Heart right ventricle (tissue), 16 donors: ENCODE measurements around the gene MFN2. TPM values are rescaled to one million over a fixed set of nuclear protein-coding genes. Genes with fewer than 3 reads are reported as not detected.
"Not testable (repeated sequence)": the region's sequence is repeated elsewhere in the genome, so short reads cannot be mapped to it uniquely, and the experiment has no call there.

ENCODE experiments used
- ATAC-seq, 8 donors: fragments of 200-7000 bp; cut with Tn5 transposase; one replicate each; pipeline ENCODE4 v1.9.1; 2020; ENCODE audit warnings: mild to moderate bottlenecking in 8 of 8, moderate library complexity in 8 of 8, moderate number of reproducible peaks in 1 of 8
- DNase-seq, 2 donors: peaks; one replicate each; pipeline ENCODE4 v3.0.0-alpha.2; 2020
- H3K27ac ChIP-seq, 10 donors: fragments of 200-600 bp; sonication (generic) in 2 of 10; one replicate each; pipeline versions ENCODE4 v1.5.0 to v1.8.0; 2020 to 2022; ENCODE audit warnings: mild to moderate bottlenecking in 3 of 10
- H3K27me3 ChIP-seq, 7 donors: fragments of 200-600 bp; one replicate each; pipeline ENCODE4 v1.8.0; 2021 to 2022; ENCODE audit warnings: mild to moderate bottlenecking in 2 of 7
- H3K36me3 ChIP-seq, 9 donors: fragments of 200-600 bp; sonication (generic) in 1 of 9; one replicate each; pipeline versions ENCODE4 v1.5.0 to v1.8.0; 2020 to 2022; ENCODE audit warnings: mild to moderate bottlenecking in 2 of 9
- H3K4me1 ChIP-seq, 9 donors: fragments of 200-600 bp; sonication (generic) in 1 of 9; one replicate each; pipeline versions ENCODE4 v1.5.0 to v1.8.0; 2020 to 2022; ENCODE audit warnings: mild to moderate bottlenecking in 4 of 9
- H3K4me3 ChIP-seq, 10 donors: fragments of 200-600 bp; sonication (generic) in 2 of 10; one replicate each; pipeline versions ENCODE4 v1.5.0 to v1.8.0; 2020 to 2022; ENCODE audit warnings: mild to moderate bottlenecking in 7 of 10, moderate library complexity in 2 of 10
- H3K9me3 ChIP-seq, 11 donors: fragments of 200-600 bp in 10 of 11; sonication (generic) in 2 of 11; one replicate each; pipeline versions ENCODE4 v1.5.0 to v1.8.0; 2013 to 2022; ENCODE audit warnings: mild to moderate bottlenecking in 2 of 11, control low read depth in 1 of 11, moderate library complexity in 1 of 11
- WGBS, 2 donors: extraction: QIAGEN DNeasy Blood & Tissue Kit; methylation state at CpG; one replicate each; pipeline ENCODE4 v1.1.7; 2013; ENCODE audit warnings: inconsistent platforms in 1 of 2; 5-methylcytosine and 5-hydroxymethylcytosine counted together
- intact Hi-C, 10 donors: fragments of 100-400 bp; cut with DNase I; formaldehyde crosslinking; loops; one replicate each; pipeline versions ENCODE4 v1.11.1 to v1.14.2; 2022
- polyA plus RNA-seq, 2 donors: library from polyadenylated mRNA; stranded (reverse); fragments of 200-250 nt; gene quantifications; one replicate each; pipeline ENCODE4 v1.2.3, GENCODE V29; 2013
- total RNA-seq, 10 donors: library from RNA; stranded (reverse); fragmentation: NEBNext Ultra II Directional in 3 of 10; extraction: Animal tissue kit (Norgen Biotek cat#: 25700) in 3 of 10; gene quantifications; one replicate each; pipeline versions ENCODE4 v1.2.1 to v1.2.4, GENCODE V29; 2021 to 2023
- TF ChIP-seq, protein P1 (sequence below), 9 donors: fragments of 200-600 bp; sonication (generic) in 2 of 9; IDR thresholded peaks; one replicate each; pipeline versions ENCODE4 v1.5.0 to v1.8.0; 2021 to 2022; ENCODE audit warnings: antibody characterized with exemption in 9 of 9, mild to moderate bottlenecking in 5 of 9, moderate library complexity in 1 of 9
- donor health status: Arrhythmogenic right ventricular cardiomyopathy.
- donor health status: ischemic (EF 13 %, LVEDD 7.1; RV severe dilation, severe dysfunction).
- donor health status: healthy with polysubstance abuse.
- donor health status: DM: no; HTN: yes; CAD: no.
- donor health status: DM: no; HTN: no; CAD: no.
- donor health status: ischemic (EF 25% LVEDD 6.9; RV normal size, moderate dysfunction).
- donor health status: ischemic (EF 25% LVEDD 5.7; RV mildly dilated, moderate dysfunction).
- donor health status: healthy.
- donor health status: DM: yes; HTN: yes; CAD: no.
- donor health status: Ischemic cardiomyopathy.
- donor health status: ischemic (EF 35%, LVEDD 5.7; RV mildly dilated, moderate dysfunction).
- donor health status: nonischemic (EF 11% LVEDD 7.7; RV severe dilation, severe dysfunction).
- donor health status: DM: yes; HTN: yes; CAD: no.
- donor health status: PGD.
- donor health status: ischemic (EF 29% LVEDD 5.4; RV normal size, mild dysfunction).
- donor health status: nonischemic (EF 23%, LVEDD 6.1; RV moderate dilation, normal function).

Gene MFN2
- total and polyA plus RNA-seq, 12 donors, result 154 to 1,066 (median 738) TPM

DNA sequence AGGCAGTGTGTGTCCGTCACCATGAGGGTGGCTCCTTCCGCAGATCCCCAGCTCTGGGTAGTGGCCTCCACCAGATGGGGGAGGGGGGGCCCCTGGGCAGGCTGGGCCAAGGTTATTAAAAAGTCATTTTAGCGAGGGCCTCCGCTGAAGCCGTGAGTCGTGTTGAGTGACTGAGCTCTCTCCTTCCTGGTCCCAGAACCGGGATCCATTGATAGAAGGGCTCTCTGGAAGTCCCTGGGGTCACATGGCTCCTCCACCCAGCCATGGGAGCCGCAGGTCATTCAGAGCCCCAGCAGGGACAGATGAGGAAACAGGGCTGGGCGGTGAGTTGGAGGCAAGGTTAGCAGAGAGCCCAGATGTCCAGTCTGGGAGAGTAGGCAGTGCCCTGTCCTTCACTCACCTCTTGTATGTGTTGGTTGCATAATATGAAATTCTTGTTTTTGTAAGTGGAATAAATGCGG is 51.9 kb downstream of the MFN2 start:
- DNase-seq (no peak), ATAC-seq (no peak)
- WGBS, 2 donors, result 83 to 86% methylated on average over 10 of the region's 10 CpGs
- H3K4me1 ChIP-seq, result peaks cover 0 to 17% (median 0%) of the 10 kb centered on the region in 9 donors
- H3K27ac ChIP-seq, result no peak overlapping the region
- no peak overlapping the region for H3K4me3 ChIP-seq
- H3K9me3 ChIP-seq, result no peaks in the 10 kb centered on the region
- peaks cover 0 to 51% (median 11%) of the 10 kb centered on the region in 9 donors for H3K36me3 ChIP-seq
- H3K27me3 ChIP-seq, result no peaks in the 10 kb centered on the region
- intact Hi-C loops, result loop anchor here in 1 of 10 donors (10.0 kb wide), 1 partner anchor 137 kb away; no protein-coding TSS in a partner anchor
- TF ChIP-seq, protein P1, sequence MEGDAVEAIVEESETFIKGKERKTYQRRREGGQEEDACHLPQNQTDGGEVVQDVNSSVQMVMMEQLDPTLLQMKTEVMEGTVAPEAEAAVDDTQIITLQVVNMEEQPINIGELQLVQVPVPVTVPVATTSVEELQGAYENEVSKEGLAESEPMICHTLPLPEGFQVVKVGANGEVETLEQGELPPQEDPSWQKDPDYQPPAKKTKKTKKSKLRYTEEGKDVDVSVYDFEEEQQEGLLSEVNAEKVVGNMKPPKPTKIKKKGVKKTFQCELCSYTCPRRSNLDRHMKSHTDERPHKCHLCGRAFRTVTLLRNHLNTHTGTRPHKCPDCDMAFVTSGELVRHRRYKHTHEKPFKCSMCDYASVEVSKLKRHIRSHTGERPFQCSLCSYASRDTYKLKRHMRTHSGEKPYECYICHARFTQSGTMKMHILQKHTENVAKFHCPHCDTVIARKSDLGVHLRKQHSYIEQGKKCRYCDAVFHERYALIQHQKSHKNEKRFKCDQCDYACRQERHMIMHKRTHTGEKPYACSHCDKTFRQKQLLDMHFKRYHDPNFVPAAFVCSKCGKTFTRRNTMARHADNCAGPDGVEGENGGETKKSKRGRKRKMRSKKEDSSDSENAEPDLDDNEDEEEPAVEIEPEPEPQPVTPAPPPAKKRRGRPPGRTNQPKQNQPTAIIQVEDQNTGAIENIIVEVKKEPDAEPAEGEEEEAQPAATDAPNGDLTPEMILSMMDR (IDR thresholded peaks at IDR 0.05), result no peak

DNA sequence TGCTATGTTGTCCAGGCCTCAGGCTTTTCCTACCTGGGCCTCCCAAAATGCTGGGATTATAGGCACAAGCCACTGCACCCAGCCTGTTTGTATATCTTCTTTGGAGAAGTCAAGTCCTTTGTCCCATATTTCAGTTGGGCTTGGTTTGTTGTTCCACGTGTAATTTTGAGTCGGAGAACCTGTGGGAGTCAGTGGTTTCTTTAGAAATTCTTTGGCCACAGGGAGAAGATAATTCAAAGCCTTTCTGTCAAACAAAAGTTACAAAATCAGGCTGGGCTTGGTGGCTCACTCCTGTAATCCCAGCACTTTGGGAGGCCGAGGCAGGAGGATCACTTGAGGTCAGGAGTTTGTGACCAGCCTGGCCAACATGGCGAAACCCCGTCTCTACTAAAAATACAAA is 53.2 kb downstream of the MFN2 start:
- not testable (repeated sequence) for DNase-seq, H3K27me3 ChIP-seq, H3K4me3 ChIP-seq, ATAC-seq, H3K9me3 ChIP-seq
- H3K36me3 ChIP-seq, result peaks cover 0 to 39% (median 6%) of the 10 kb centered on the region in 9 donors
- intact Hi-C loops, result loop anchor here in 1 of 10 donors (10.0 kb wide), 1 partner anchor 139 kb away; no protein-coding TSS in a partner anchor
- WGBS, 2 donors, result 89 to 91% methylated on average over 5 of the region's 5 CpGs
- H3K4me1 ChIP-seq, result peaks cover 0 to 17% (median 0%) of the 10 kb centered on the region in 9 donors
- peak overlapping the region in 5 of 10 donors; percentile 1 to 50 (median 30) for H3K27ac ChIP-seq

DNA sequence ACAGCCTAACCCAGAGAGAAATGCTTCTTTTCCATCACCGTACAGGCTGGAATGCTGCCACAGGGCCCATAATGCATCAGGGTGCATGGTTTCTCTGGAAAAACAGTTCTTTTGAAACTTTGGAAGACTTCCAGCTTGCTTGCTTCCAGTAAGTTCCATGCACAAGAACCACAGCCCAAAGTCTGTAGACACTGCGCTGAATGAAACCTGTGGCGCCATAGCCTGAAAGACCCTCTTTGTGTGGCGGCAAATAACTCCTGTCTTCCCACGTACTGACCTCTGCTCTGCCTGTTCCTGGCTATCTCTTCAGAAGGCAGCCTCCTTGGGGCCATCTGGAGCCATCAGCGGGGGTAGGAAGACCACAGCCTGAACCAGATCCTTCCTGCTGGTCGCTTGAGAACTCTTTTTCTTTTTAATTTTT is 54.1 kb downstream of the MFN2 start:
- no peaks in the 10 kb centered on the region for H3K9me3 ChIP-seq
- peaks cover 0 to 17% (median 0%) of the 10 kb centered on the region in 9 donors for H3K4me1 ChIP-seq
- no peaks in the 10 kb centered on the region for H3K27me3 ChIP-seq
- DNase-seq, result peak; percentile 44 to 60
- 57 to 60% methylated on average over 7 of the region's 7 CpGs for whole genome bisulfite sequencing, 2 donors
- H3K4me3 ChIP-seq, result no peak overlapping the region
- peak in 5 of 8 donors; percentile 19 to 39 (median 30) for ATAC-seq
- H3K36me3 ChIP-seq, result peaks cover 0 to 29% (median 6%) of the 10 kb centered on the region in 9 donors
- peak overlapping the region in 5 of 10 donors; percentile 1 to 62 (median 50) for H3K27ac ChIP-seq
- intact Hi-C loops, result loop anchor here in 1 of 10 donors (10.0 kb wide), 1 partner anchor 140 kb away; no protein-coding TSS in a partner anchor
- TF ChIP-seq, protein P1 (IDR thresholded peaks at IDR 0.05), result no peak

DNA sequence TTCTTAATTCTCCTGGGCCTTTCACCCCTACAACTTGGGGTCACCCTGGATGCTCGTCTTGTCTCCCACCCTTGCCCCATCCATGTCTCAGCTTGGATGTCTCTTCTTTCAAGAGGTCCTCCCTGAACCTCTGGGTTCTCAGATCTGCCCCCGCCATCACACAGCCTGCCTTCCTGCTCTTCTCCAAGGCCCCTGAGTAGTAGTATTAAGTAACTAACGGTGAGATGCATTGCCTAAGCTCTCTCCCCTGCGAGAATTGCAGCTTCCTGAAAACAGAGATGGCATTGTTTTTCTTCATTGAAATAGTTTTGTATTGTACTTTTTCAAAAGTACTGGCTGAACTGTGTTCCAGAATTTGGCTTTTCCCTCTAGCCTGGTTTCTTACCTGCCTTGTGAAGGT is 55.1 kb downstream of the MFN2 start:
- DNase-seq, result no peak
- Histone ChIP-seq H3K27me3 (no peaks in the 10 kb centered on the region), H3K4me3 (no peak overlapping the region), H3K36me3 (peaks cover 0 to 20% (median under 1%) of the 10 kb centered on the region in 9 donors), H3K4me1 (peaks cover 0 to 20% (median 0%) of the 10 kb centered on the region in 9 donors), H3K9me3 (no peaks in the 10 kb centered on the region), H3K27ac (no peak overlapping the region)
- WGBS, 2 donors, result 78 to 86% methylated on average over 4 of the region's 4 CpGs
- ATAC-seq, result no peak
- TF ChIP-seq, protein P1 (IDR thresholded peaks at IDR 0.05), result no peak
- intact Hi-C loops, result loop anchor here in 1 of 10 donors (10.0 kb wide), 1 partner anchor 141 kb away; no protein-coding TSS in a partner anchor
